ENCODE data around the gene PRKCH.

DNA sequence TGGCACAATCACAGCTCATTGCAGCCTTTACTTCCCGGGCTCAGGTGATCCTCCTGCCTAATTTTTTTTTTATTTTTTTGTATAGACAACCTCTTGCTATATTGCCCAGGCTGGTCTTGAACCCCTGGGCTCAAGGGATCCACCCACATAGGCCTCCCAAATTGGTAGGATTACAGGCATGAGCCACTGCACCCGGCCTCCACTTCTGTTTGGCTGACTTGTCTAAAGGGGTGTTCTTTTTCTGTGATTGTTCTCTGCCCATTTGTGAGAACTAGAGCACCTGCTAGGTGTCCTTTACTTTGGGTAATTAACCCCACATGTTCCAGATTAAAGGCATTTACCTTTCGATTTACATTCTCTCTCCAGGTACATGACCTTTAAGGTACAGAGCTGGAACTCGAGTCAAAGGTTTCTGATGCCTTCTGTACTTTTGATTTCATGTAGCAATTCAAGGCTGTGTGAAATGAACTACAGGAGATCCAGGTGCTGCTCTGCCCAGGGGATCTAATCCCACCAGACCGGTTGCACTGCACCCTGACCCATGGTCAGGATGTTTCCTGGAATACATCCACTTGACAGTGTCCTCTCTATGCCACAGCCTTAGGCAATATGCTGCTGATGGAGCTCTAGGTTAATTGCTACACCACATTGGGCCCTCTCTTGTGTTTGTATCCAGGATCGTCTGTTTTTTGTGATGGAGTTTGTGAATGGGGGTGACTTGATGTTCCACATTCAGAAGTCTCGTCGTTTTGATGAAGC lies 163.6 kb downstream of the PRKCH start:
- TF ChIP-seq KDM6A (CRISPR knock-in tag; IDR thresholded peaks at IDR 0.05; ENCODE audit: low read depth) = no peak
- no peak for TF ChIP-seq ZNF629 (CRISPR knock-in tag; conservative IDR thresholded peaks at IDR 0.05)
- no peak for TF ChIP-seq KDM1A (CRISPR knock-in tag; IDR thresholded peaks at IDR 0.05)
- TF ChIP-seq CTCF (CRISPR knock-in tag; IDR thresholded peaks at IDR 0.05) = no peak
- TF ChIP-seq MAX (IDR thresholded peaks at IDR 0.05) = no peak
- TF ChIP-seq, protein P1, sequence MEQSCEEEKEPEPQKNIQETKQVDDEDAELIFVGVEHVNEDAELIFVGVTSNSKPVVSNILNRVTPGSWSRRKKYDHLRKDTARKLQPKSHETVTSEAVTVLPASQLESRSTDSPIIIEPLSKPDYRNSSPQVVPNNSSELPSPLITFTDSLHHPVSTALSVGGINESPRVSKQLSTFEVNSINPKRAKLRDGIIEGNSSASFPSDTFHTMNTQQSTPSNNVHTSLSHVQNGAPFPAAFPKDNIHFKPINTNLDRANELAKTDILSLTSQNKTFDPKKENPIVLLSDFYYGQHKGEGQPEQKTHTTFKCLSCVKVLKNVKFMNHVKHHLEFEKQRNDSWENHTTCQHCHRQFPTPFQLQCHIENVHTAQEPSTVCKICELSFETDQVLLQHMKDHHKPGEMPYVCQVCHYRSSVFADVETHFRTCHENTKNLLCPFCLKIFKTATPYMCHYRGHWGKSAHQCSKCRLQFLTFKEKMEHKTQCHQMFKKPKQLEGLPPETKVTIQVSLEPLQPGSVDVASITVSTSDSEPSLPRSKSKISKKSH (CRISPR knock-in tag; IDR thresholded peaks at IDR 0.05; ENCODE audit: borderline replicate concordance) = no peak
- no peak for TF ChIP-seq ZNF709 (CRISPR knock-in tag; IDR thresholded peaks at IDR 0.05)
- TF ChIP-seq ZNF510 (CRISPR knock-in tag; IDR thresholded peaks at IDR 0.05; ENCODE audit: low read depth) = no peak
- TF ChIP-seq STAG1 (CRISPR knock-in tag; IDR thresholded peaks at IDR 0.05) = no peak
- TF ChIP-seq FOXO4 (CRISPR knock-in tag; conservative IDR thresholded peaks at IDR 0.05) = no peak
- no peak for TF ChIP-seq POLR2AphosphoS5 (IDR thresholded peaks at IDR 0.05; ENCODE audit: low read depth, low read length)
- no peak for TF ChIP-seq NR2C2 (CRISPR knock-in tag; IDR thresholded peaks at IDR 0.05; ENCODE audit: borderline replicate concordance)
